ENCODE measurements around the gene SRD5A1.

The SRD5A1 gene

DNA sequence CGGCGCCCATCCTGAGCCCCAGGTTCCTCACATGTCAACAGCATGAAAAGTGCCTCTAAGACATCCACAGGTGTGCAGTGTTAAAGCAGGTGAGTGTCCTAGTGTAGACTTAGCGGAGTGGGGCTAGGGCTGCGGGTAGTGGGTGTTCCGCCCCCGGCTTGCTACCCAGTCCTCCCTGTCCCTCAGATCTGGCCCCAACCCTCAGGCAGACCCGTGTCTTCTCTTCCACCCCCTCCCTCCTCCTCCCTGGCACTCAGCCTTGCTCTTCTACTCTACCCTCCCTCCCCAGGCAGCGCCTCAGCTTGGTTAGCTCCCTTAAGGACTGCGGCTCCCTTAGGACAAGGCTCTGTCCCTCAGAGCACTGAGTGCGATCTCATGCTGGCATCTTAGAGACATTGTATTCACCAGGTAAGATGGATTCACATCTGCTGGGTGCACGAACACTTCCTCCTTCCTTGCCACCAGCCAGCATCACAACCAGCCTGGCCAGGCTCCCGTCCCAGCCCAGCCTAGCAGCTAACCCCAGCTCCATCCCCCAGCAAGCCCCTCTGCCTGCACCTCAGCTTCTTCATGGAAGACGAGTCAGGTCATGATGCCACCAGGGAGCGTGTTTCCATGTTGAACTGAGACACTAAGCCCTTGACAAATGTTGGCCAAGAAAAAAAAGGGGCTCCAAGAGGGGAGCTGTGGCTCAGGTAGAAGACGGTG is 47.1 kb upstream of the SRD5A1 start:
- Histone ChIP-seq H3K9me3 (ENCODE audit: control insufficient read depth, low read length) (no peaks in the 10 kb centered on the region), H3K4me2 (ENCODE audit: low read length) (no peak overlapping the region), H3K4me3 (ENCODE audit: low read depth, low read length) (no peak overlapping the region), H3K79me2 (no peaks in the 10 kb centered on the region), H3K36me3 (ENCODE audit: control insufficient read depth, insufficient read depth, low read length) (no peaks in the 10 kb centered on the region), H3K27ac (no peak overlapping the region), H2AFZ (no peak overlapping the region), H3K27me3 (ENCODE audit: control insufficient read depth, insufficient read depth, low read length) (no peaks in the 10 kb centered on the region), H3K4me1 (peaks cover 2% of the 10 kb centered on the region), H3K9ac (no peak overlapping the region)
- no peak for TF ChIP-seq CTCF (IDR thresholded peaks at IDR 0.05)

DNA sequence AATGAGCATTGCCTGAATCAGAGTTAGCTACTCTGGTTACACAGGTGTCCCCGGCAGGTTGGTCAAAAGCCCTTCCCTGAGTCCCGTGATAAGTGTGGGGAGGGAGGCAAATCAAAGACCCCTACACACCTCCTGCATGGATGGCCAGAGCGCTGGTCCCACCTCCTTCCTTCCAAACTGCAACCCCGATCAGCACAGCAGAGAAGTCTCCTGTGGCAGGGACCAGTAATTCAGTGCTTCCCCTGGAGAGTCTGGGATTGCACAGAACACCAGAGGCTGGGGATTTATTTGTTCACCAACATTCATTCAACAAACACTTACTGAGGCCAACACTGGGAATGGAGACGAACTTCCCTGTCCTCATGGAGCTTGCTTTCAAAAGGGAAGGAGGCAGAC is 46.6 kb upstream of the SRD5A1 start:
- H3K4me3 ChIP-seq (ENCODE audit: low read depth, low read length) = no peak overlapping the region
- H3K27me3 ChIP-seq (ENCODE audit: control insufficient read depth, insufficient read depth, low read length) = no peaks in the 10 kb centered on the region
- no peak overlapping the region for H3K27ac ChIP-seq
- H3K4me2 ChIP-seq (ENCODE audit: low read length) = no peak overlapping the region
- no peak overlapping the region for H2AFZ ChIP-seq
- H3K9me3 ChIP-seq (ENCODE audit: control insufficient read depth, low read length) = no peaks in the 10 kb centered on the region
- H3K79me2 ChIP-seq = no peaks in the 10 kb centered on the region
- no peak for TF ChIP-seq CTCF (IDR thresholded peaks at IDR 0.05)
- no peak overlapping the region for H3K9ac ChIP-seq
- H3K36me3 ChIP-seq (ENCODE audit: control insufficient read depth, insufficient read depth, low read length) = no peaks in the 10 kb centered on the region
- peaks cover 2% of the 10 kb centered on the region for H3K4me1 ChIP-seq

DNA sequence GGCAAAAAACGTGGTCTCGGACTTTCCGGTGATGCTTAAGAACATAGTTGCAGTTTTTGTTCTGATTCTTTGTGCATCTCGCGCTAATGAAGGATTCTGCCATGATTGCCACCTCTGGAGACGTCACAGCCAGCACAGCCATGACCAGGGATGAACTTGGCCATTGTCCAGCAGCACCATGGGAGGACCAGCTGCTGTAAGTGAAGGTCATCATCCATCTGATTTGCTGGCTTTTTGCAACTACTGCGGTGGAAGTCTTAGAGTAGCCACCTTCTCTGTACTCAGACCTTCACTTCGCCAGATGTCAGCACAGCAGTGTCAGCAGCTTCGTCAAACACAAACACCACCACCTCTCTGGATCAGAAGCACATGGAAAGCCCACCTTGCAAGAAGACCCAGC is 46.1 kb upstream of the SRD5A1 start:
- H3K27ac ChIP-seq = no peak overlapping the region
- H3K27me3 ChIP-seq (ENCODE audit: control insufficient read depth, insufficient read depth, low read length) = no peaks in the 10 kb centered on the region
- no peak overlapping the region for H3K4me2 ChIP-seq (ENCODE audit: low read length)
- peaks cover 2% of the 10 kb centered on the region for H3K4me1 ChIP-seq
- no peak overlapping the region for H3K4me3 ChIP-seq (ENCODE audit: low read depth, low read length)
- H3K79me2 ChIP-seq = no peaks in the 10 kb centered on the region
- no peak for TF ChIP-seq CTCF (IDR thresholded peaks at IDR 0.05)
- H3K9ac ChIP-seq = no peak overlapping the region
- H3K9me3 ChIP-seq (ENCODE audit: control insufficient read depth, low read length) = no peaks in the 10 kb centered on the region
- no peaks in the 10 kb centered on the region for H3K36me3 ChIP-seq (ENCODE audit: control insufficient read depth, insufficient read depth, low read length)
- no peak overlapping the region for H2AFZ ChIP-seq

GRCh38 chr5:6590581-6590980 is 42.7 kb upstream of the SRD5A1 start:
- Histone ChIP-seq H3K27me3 (ENCODE audit: control insufficient read depth, insufficient read depth, low read length) (no peaks in the 10 kb centered on the region), H3K4me2 (ENCODE audit: low read length) (no peak overlapping the region), H3K4me1 (no peaks in the 10 kb centered on the region), H3K79me2 (no peaks in the 10 kb centered on the region), H3K27ac (no peak overlapping the region), H3K4me3 (ENCODE audit: low read depth, low read length) (no peak overlapping the region), H3K9ac (no peak overlapping the region), H3K9me3 (ENCODE audit: control insufficient read depth, low read length) (no peaks in the 10 kb centered on the region), H3K36me3 (ENCODE audit: control insufficient read depth, insufficient read depth, low read length) (no peaks in the 10 kb centered on the region), H2AFZ (no peak overlapping the region)
- TF ChIP-seq CTCF (IDR thresholded peaks at IDR 0.05) = no peak

- no peak for TF ChIP-seq CTCF (IDR thresholded peaks at IDR 0.05)
- H3K27ac ChIP-seq = no peak overlapping the region
Observed at GRCh38 chr5:6591671-6592288, 41.5 kb upstream of the SRD5A1 start.

More at GRCh38 chr5:6591671-6592288, 41.5 kb upstream of the SRD5A1 start:
- no peak overlapping the region for H3K4me3 ChIP-seq (ENCODE audit: low read depth, low read length)
- no peaks in the 10 kb centered on the region for H3K9me3 ChIP-seq (ENCODE audit: control insufficient read depth, low read length)
- H3K4me1 ChIP-seq = no peaks in the 10 kb centered on the region
- no peak overlapping the region for H3K9ac ChIP-seq
- no peaks in the 10 kb centered on the region for H3K79me2 ChIP-seq
- no peaks in the 10 kb centered on the region for H3K27me3 ChIP-seq (ENCODE audit: control insufficient read depth, insufficient read depth, low read length)
- H3K4me2 ChIP-seq (ENCODE audit: low read length) = no peak overlapping the region
- no peaks in the 10 kb centered on the region for H3K36me3 ChIP-seq (ENCODE audit: control insufficient read depth, insufficient read depth, low read length)
- H2AFZ ChIP-seq = no peak overlapping the region
